K562 (cell line): ENCODE measurements around the gene RGS17. TPM values are rescaled to one million over a fixed set of nuclear protein-coding genes. Genes with fewer than 3 reads are reported as not detected.

Experiments
- ATAC-seq: fragments of 200-7000 bp; cut with Tn5 transposase; 3 replicates; pipeline ENCODE4 v1.9.1; 2020; ENCODE audit warnings: moderate library complexity
- BruUV-seq: library from RNA; stranded (reverse); fragments of 400-500 nt; replicated peaks from 2 replicates; lab custom pipeline; 2021; lab: Mats Ljungman, UMichigan
- CTCF ChIA-PET: fragments of 300-600 bp; formaldehyde crosslinking; extraction: SDS; loops from one replicate; lab custom pipeline; 2021; ENCODE audit warnings: low intra/inter-chr PET ratio; lab: Yijun Ruan, JAX
- POLR2A ChIA-PET: fragments of 300-600, 350-650 bp; sonication (Branson Sonifier 250); formaldehyde crosslinking; extraction: SDS; loops from one replicate; lab custom pipeline; 2021; ENCODE audit warnings: antibody characterized with exemption, inconsistent platforms; lab: Yijun Ruan, JAX
- DNase-seq, 4 experiments: peaks; one replicate each; pipeline versions ENCODE4 v3.0.0 to v3.0.0-alpha.2; 2011 to 2018; ENCODE audit warnings: low spot score in 3 of 4, mixed read lengths in 3 of 4; ENCODE audit errors: extremely low read depth in 1 of 4
- FAIRE-seq: peaks from 2 replicates; lab custom pipeline; 2011; peaks lifted over from hg19 to GRCh38; lab: Jason Lieb, UNC
- H2AFZ ChIP-seq: 2 replicates; pipeline ENCODE4 v1.6.0; 2011; ENCODE audit warnings: low read depth, low read length, control low read depth, inconsistent platforms
- H3K27ac ChIP-seq: fragments of 200-600 bp; 3 replicates; pipeline ENCODE4 v1.8.0; 2011; ENCODE audit warnings: low read depth, mild to moderate bottlenecking, control low read depth, inconsistent platforms, low read length, moderate library complexity, mixed read lengths; ENCODE audit errors: extremely low read depth
- H3K27me3 ChIP-seq, 2 experiments: fragments of 300-600 bp in 1 of 2; 2 replicates in 1 of 2; 3 replicates in 1 of 2; pipeline versions ENCODE4 v1.6.0 to v1.8.0; 2011; ENCODE audit warnings: inconsistent platforms in 2 of 2, low read length in 2 of 2, mild to moderate bottlenecking in 1 of 2, mixed read lengths in 1 of 2, moderate library complexity in 1 of 2; ENCODE audit not compliant: control insufficient read depth in 2 of 2, insufficient read depth in 2 of 2
- H3K36me3 ChIP-seq: fragments of 300-600 bp; 3 replicates; pipeline ENCODE4 v1.8.0; 2011; ENCODE audit warnings: mild to moderate bottlenecking, low read length, inconsistent platforms; ENCODE audit not compliant: control insufficient read depth, insufficient read depth
- H3K4me1 ChIP-seq, 2 experiments: fragments of 200-600 bp in 1 of 2; replicated peaks in 1 of 2; 2 replicates in 1 of 2; 3 replicates in 1 of 2; pipeline versions ENCODE4 v1.5.1 to v1.8.0; 2011; ENCODE audit warnings: inconsistent platforms in 2 of 2, low read length in 2 of 2, mild to moderate bottlenecking in 1 of 2, mixed read lengths in 1 of 2, moderate library complexity in 1 of 2; ENCODE audit not compliant: control insufficient read depth in 2 of 2, insufficient read depth in 2 of 2
- H3K4me2 ChIP-seq: 2 replicates; pipeline ENCODE4 v1.6.1; 2011; ENCODE audit warnings: low read length, control low read depth, inconsistent platforms, mixed read lengths; ENCODE audit not compliant: insufficient read depth
- H3K4me3 ChIP-seq: fragments of 200-600 bp; sonication (generic), shearing (Covaris generic); 2 replicates; pipeline ENCODE4 v1.5.1; 2016; ENCODE audit warnings: control low read depth, inconsistent platforms
- H3K79me2 ChIP-seq: fragments of 200-600 bp; 3 replicates; pipeline ENCODE4 v1.8.0; 2011; ENCODE audit warnings: low read length, inconsistent platforms; ENCODE audit not compliant: control insufficient read depth, insufficient read depth
- H3K9ac ChIP-seq, 2 experiments: 2 replicates each; pipeline versions ENCODE4 v1.6.0 to v1.6.1; 2011; ENCODE audit warnings: low read depth in 2 of 2, low read length in 2 of 2, control low read depth in 1 of 2, inconsistent platforms in 1 of 2, mild to moderate bottlenecking in 1 of 2, mixed read lengths in 1 of 2; ENCODE audit not compliant: insufficient read depth in 1 of 2
- H3K9me1 ChIP-seq: one replicate; pipeline ENCODE4 v1.6.0; 2011; ENCODE audit warnings: inconsistent platforms, mild to moderate bottlenecking, low read length, moderate library complexity; ENCODE audit not compliant: control insufficient read depth, insufficient read depth
- H3K9me3 ChIP-seq: replicated peaks from 2 replicates; pipeline ENCODE4 v1.5.1; 2011; ENCODE audit warnings: low read depth, low read length, inconsistent platforms; ENCODE audit not compliant: control insufficient read depth, insufficient read depth
- H4K20me1 ChIP-seq: replicated peaks from 2 replicates; pipeline ENCODE4 v1.6.1; 2011; ENCODE audit warnings: low read length, inconsistent platforms, mixed read lengths; ENCODE audit not compliant: control insufficient read depth, insufficient read depth
- ZNF217 ChIP-seq: sonication (generic); formaldehyde crosslinking; IDR thresholded peaks from 2 replicates; pipeline ENCODE4 v1.8.0; 2022; ENCODE audit warnings: mild to moderate bottlenecking, missing genetic modification reagents
- ZNF551 ChIP-seq: fragments of 250-450 bp; sonication (Bioruptor Pico); IDR thresholded peaks from 2 replicates; pipeline ENCODE4 v1.5.0; 2021; ENCODE audit warnings: mild to moderate bottlenecking, moderate library complexity
- WGBS: fragments of 100-300 bp; shearing (Covaris generic); methylation state at CpG from one replicate; pipeline ENCODE4 v1.1.6; 2016; ENCODE audit warnings: low coverage, mixed read lengths; ENCODE audit not compliant: insufficient coverage; ENCODE audit errors: missing lambda C conversion rate; 5-methylcytosine and 5-hydroxymethylcytosine counted together
- in situ Hi-C: fragments of 300-500 bp; cut with MboI; formaldehyde crosslinking; loops from 4 replicates; pipeline ENCODE4 v1.15.0; 2018; ENCODE audit warnings: inconsistent platforms, mixed read lengths
- intact Hi-C: fragments of 100-400 bp; cut with micrococcal nuclease; formaldehyde crosslinking; loops from 2 replicates; pipeline ENCODE4 v1.14.2; 2022
- polyA plus RNA-seq, 8 experiments: library from polyadenylated mRNA; depleted of rRNA in 4 of 8; stranded (reverse) in 5 of 8; unstranded in 3 of 8; fragments of >200 nt; fragmentation: Nextera tagmentation in 2 of 8; fragmentation: Illumina TruSeq in 1 of 8; extraction: Ambion mirVana in 2 of 8; extraction: Trizol in 1 of 8; gene quantifications; 2 replicates each; pipeline versions ENCODE4 v1.2.1 to v1.2.3, GENCODE V29; 2011 to 2014; ENCODE audit warnings: inconsistent platforms in 1 of 8, missing spikeins in 1 of 8
- total RNA-seq, 7 experiments: library from RNA; depleted of rRNA in 6 of 7; stranded (reverse); fragments of >200 nt in 6 of 7; fragmentation: Illumina TruSeq in 2 of 7; extraction: Trizol in 2 of 7; gene quantifications; 2 replicates each; pipeline versions ENCODE4 v1.2.1 to v1.2.3, GENCODE V29; 2011 to 2021; ENCODE audit warnings: low replicate concordance in 1 of 7
- TF ChIP-seq, protein P1 (sequence below): fragments of 450-650 bp; IDR thresholded peaks from 2 replicates; pipeline ENCODE4 v1.6.1; 2016; ENCODE audit warnings: antibody characterized with exemption
- TF ChIP-seq, protein P2 (sequence below): fragments of 450-650 bp; formaldehyde crosslinking; IDR thresholded peaks from 2 replicates; pipeline ENCODE4 v1.4.0; 2020; ENCODE audit warnings: mild to moderate bottlenecking, moderate library complexity

RGS17 gene
- total and polyA plus RNA-seq, 9 of the 15 experiments (the other 6 are each of a cell fraction or from before 2014, with no cell fraction given) = 0.01 to 0.14 (median 0.08) TPM; not detected in 6

DNA sequence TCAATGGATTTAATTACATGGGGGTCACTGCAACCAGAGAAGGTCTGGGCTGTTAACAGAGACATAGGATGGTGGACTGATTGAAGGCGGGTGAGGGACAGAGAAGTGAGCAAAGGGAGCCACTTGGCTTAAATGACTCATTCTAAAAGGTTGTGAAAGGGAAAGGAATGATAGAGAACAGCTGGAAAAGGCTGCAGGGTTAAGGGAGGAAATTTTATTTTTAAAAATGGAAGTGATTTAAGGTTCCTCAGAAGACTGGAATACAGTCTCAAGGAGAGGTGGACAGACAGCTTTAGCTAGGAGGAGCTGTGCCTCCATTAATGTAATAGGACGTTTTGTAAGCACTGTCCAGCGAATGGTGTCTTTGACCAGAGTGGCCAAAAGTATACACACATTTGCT lies 46.7 kb downstream of the RGS17 start:
- Histone ChIP-seq H3K4me1 (no peaks in the 10 kb centered on the region), H3K9ac (no peak overlapping the region), H3K4me2 (no peak overlapping the region), H3K27ac (no peak overlapping the region), H4K20me1 (no peaks in the 10 kb centered on the region), H2AFZ (no peak overlapping the region), H3K27me3 (no peaks in the 10 kb centered on the region), H3K4me3 (no peak overlapping the region), H3K36me3 (no peaks in the 10 kb centered on the region), H3K9me3 (peaks cover 2% of the 10 kb centered on the region; the same call in 1 of the 2 replicates), H3K9me1 (no peaks in the 10 kb centered on the region), H3K79me2 (no peaks in the 10 kb centered on the region)
- BruUV-seq = no TSS peak
- WGBS = 0% methylated on average over 3 of the region's 3 CpGs
- no peak for ATAC-seq
- ChIA-PET CTCF (no interaction called here), POLR2A (no interaction called here)
- no peak for FAIRE-seq
- DNase-seq = no peak
- intact Hi-C loops = no loop called here
- TF ChIP-seq, protein P1, sequence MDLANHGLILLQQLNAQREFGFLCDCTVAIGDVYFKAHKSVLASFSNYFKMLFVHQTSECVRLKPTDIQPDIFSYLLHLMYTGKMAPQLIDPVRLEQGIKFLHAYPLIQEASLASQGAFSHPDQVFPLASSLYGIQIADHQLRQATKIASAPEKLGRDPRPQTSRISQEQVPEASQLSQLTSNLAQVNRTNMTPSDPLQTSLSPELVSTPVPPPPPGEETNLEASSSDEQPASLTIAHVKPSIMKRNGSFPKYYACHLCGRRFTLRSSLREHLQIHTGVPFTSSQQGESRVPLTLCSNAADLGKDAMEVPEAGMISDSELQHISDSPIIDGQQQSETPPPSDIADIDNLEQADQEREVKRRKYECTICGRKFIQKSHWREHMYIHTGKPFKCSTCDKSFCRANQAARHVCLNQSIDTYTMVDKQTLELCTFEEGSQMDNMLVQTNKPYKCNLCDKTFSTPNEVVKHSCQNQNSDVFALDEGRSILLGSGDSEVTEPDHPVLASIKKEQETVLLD = no peak
- TF ChIP-seq, protein P2, sequence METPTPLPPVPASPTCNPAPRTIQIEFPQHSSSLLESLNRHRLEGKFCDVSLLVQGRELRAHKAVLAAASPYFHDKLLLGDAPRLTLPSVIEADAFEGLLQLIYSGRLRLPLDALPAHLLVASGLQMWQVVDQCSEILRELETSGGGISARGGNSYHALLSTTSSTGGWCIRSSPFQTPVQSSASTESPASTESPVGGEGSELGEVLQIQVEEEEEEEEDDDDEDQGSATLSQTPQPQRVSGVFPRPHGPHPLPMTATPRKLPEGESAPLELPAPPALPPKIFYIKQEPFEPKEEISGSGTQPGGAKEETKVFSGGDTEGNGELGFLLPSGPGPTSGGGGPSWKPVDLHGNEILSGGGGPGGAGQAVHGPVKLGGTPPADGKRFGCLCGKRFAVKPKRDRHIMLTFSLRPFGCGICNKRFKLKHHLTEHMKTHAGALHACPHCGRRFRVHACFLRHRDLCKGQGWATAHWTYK (CRISPR knock-in tag) = no peak
- no peak for TF ChIP-seq ZNF551 (CRISPR knock-in tag)
- TF ChIP-seq ZNF217 (CRISPR knock-in tag) = no peak
- in situ Hi-C loops = no loop called here
